Activated CD4-positive, alpha-beta memory T cell treated with anti-CD3 and anti-CD28 coated beads for 36 hours (primary cell): ENCODE measurements around the gene PDK1. TPM values are rescaled to one million over a fixed set of nuclear protein-coding genes. Genes with fewer than 3 reads are reported as not detected.
A peak's percentile ranks its signal among the peaks of the same experiment; 100 is the strongest.
"Not testable (repeated sequence)": the region's sequence is repeated elsewhere in the genome, so short reads cannot be mapped to it uniquely, and the experiment has no call there.

Source experiments
- CTCF ChIA-PET: fragments of 350-600 bp; sonication (Branson Sonifier 250); formaldehyde crosslinking; loops from one replicate; lab custom pipeline; 2021; ENCODE audit warnings: antibody characterized with exemption, inconsistent platforms; lab: Charles Lee
- POLR2A ChIA-PET: fragments of 350-600 bp; sonication (Branson Sonifier 250); formaldehyde crosslinking; loops from one replicate; lab custom pipeline; 2021; ENCODE audit warnings: antibody characterized with exemption; lab: Charles Lee
- DNase-seq: peaks from one replicate; pipeline ENCODE4 v3.0.0-alpha.2; 2020
- H3K27ac Mint-ChIP-seq: one replicate; pipeline ENCODE4 v1.8.0; 2021; ENCODE audit warnings: mixed read lengths
- H3K27me3 Mint-ChIP-seq: one replicate; pipeline ENCODE4 v1.8.0; 2021; ENCODE audit warnings: mixed read lengths
- H3K36me3 Mint-ChIP-seq: one replicate; pipeline ENCODE4 v1.8.0; 2021; ENCODE audit warnings: mixed read lengths
- H3K4me1 Mint-ChIP-seq: one replicate; pipeline ENCODE4 v1.8.0; 2021; ENCODE audit warnings: low read depth, mixed read lengths
- H3K4me3 Mint-ChIP-seq: one replicate; pipeline ENCODE4 v1.8.0; 2021; ENCODE audit warnings: mild to moderate bottlenecking, mixed read lengths
- H3K9me3 Mint-ChIP-seq: one replicate; pipeline ENCODE4 v1.8.0; 2021; ENCODE audit warnings: mixed read lengths
- intact Hi-C: fragments of 100-400 bp; cut with micrococcal nuclease; formaldehyde crosslinking; loops from one replicate; pipeline ENCODE4 v1.15.1; 2023
- total RNA-seq, 2 experiments: library from RNA; stranded (reverse); gene quantifications; one replicate each; pipeline ENCODE4 v1.2.3, GENCODE V29; 2021

Gene PDK1
- total RNA-seq = 10 to 100 TPM; 24.7 to 31.6 TPM

DNA sequence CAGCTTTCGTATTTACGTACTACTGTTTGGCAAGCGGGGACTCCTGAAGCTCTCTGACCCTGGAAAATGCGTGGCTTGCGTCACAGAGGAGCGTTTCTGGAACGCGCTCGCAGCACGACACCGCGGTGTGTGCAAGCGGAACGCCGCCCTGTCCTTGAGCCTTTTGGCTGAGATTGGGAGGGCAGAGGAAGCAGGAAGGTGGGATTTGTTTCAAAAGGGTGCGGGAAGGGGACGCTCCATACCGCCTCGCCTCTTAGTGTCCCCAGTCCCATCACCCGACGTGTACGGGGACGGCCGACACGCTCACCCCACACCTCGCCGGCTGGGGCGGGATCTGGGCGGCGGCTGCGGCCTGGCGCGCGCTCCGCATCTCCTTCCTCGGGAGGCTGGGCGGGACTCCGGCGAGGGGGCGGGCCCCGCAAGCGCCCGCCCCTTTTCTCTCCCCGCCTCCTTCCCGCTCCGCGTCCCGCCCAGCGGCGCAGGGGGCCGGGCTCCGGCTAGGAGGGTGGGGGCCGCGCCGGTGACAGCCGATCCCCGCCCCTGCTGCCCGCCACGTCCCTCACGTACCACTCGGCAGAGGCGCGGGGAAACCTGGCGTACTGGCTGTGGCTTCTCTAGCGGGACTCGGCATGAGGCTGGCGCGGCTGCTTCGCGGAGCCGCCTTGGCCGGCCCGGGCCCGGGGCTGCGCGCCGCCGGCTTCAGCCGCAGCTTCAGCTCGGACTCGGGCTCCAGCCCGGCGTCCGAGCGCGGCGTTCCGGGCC is at the start of gene PDK1:
Gene PDK1 (plus strand): TSS at position 569 of the 762 bp plus-strand sequence. CDS start 61 bp downstream, at position 630.
- POLR2A ChIA-PET = interaction anchor here (0.7 to 1.1 kb wide), 4 partner anchors 9 to 1627 kb away, joined by 3 to 5 read pairs (median 4); partner anchors contain the start of genes GORASP2 and SLC25A12
- H3K9me3 Mint-ChIP-seq = no peaks in the 10 kb centered on the region
- H3K27me3 Mint-ChIP-seq = peaks cover 6% of the 10 kb centered on the region
- DNase-seq = peak; percentile 93
- H3K4me3 Mint-ChIP-seq = peak within 1 kb of the TSS; percentile 90
- H3K27ac Mint-ChIP-seq = peak within 1 kb of the TSS; percentile 90
- H3K4me1 Mint-ChIP-seq = peaks cover 45% of the 10 kb centered on the region
- H3K36me3 Mint-ChIP-seq = peaks cover 5% of the 10 kb centered on the region
- CTCF ChIA-PET = interaction anchor here (0.6 to 1.0 kb wide), 3 partner anchors 14 to 711 kb away, joined by 3 to 4 read pairs (median 3); no protein-coding TSS in a partner anchor
- intact Hi-C loops = loop anchor here (2.0 to 10.0 kb wide), 6 partner anchors 61 to 868 kb away; partner anchors contain the start of genes DLX2, DYNC1I2, HAT1 and ITGA6

DNA sequence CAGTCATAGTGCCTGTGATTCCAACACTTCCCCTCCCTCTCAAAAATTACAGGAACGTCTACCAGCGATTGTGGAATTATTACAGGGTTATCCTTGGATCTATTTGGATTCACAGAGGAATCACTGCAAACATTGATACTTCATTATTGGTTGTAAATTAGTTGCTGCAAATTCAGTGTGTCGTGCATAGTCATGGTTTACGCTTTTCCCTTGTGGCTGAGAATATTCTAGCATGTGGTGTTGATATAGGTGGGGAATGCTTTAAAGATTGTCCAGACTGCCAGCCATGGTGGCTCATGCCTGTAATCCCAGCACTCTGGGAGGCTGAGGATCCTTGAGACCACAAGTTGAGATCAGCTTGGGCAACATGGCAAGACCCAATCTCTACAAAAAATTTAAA is 48.7 kb upstream of the PDK1 start:
- Mint-ChIP-seq H3K27ac (no peak overlapping the region), H3K4me1 (peaks cover 11% of the 10 kb centered on the region), H3K4me3 (no peak overlapping the region), H3K27me3 (no peaks in the 10 kb centered on the region), H3K36me3 (peaks cover 23% of the 10 kb centered on the region), H3K9me3 (peaks cover 11% of the 10 kb centered on the region)
- intact Hi-C loops = no loop called here
- ChIA-PET CTCF (no interaction called here), POLR2A (no interaction called here)
- DNase-seq = no peak

DNA sequence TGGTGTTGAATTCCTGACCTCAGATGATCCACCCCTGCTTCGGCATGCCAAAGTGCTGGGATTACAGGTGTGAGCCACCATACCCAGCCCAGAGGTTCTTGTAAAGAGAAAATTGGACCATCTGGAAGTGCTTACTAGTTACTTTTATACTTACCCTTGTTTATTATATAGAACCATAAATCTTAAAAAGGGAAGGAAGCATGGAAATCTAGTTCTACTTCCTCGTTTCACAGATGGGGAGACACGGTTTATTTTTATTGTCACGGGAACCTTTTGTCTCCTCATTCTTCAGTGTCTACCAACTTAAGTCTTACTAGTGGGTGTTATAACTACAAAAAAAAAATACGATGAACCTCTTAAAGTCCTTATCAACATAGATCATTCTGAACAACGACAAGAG is 45.8 kb upstream of the PDK1 start:
- Mint-ChIP-seq H3K4me3 (no peak overlapping the region), H3K27me3 (no peaks in the 10 kb centered on the region), H3K27ac (no peak overlapping the region), H3K36me3 (peaks cover 32% of the 10 kb centered on the region), H3K4me1 (peaks cover 11% of the 10 kb centered on the region), H3K9me3 (peaks cover 34% of the 10 kb centered on the region)
- POLR2A ChIA-PET = no interaction called here
- CTCF ChIA-PET = no interaction called here
- DNase-seq = no peak
- intact Hi-C loops = no loop called here

DNA sequence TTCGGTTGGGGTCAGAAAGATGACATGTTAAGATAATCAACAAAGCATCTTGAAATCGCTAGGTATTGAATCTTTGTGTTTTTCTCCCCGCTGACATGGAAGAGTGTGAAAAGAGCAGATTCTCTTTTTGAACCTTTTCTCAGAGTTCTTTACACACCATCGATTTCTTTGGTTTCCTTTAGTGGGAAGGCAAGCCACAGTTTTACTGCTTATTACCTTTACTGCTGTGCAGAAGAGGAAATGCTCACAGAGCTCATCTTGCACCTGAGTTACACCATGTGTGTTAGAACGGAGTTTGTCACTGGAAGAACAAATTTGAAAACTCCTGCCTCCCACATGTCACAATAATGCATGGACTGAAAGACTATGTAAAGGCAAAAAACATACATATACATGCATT is 45.3 kb upstream of the PDK1 start:
- Mint-ChIP-seq H3K36me3 (peaks cover 28% of the 10 kb centered on the region), H3K4me1 (peaks cover 11% of the 10 kb centered on the region), H3K4me3 (no peak overlapping the region), H3K9me3 (peaks cover 38% of the 10 kb centered on the region), H3K27ac (no peak overlapping the region), H3K27me3 (no peaks in the 10 kb centered on the region)
- intact Hi-C loops = no loop called here
- CTCF ChIA-PET = no interaction called here
- POLR2A ChIA-PET = no interaction called here
- DNase-seq = no peak

DNA sequence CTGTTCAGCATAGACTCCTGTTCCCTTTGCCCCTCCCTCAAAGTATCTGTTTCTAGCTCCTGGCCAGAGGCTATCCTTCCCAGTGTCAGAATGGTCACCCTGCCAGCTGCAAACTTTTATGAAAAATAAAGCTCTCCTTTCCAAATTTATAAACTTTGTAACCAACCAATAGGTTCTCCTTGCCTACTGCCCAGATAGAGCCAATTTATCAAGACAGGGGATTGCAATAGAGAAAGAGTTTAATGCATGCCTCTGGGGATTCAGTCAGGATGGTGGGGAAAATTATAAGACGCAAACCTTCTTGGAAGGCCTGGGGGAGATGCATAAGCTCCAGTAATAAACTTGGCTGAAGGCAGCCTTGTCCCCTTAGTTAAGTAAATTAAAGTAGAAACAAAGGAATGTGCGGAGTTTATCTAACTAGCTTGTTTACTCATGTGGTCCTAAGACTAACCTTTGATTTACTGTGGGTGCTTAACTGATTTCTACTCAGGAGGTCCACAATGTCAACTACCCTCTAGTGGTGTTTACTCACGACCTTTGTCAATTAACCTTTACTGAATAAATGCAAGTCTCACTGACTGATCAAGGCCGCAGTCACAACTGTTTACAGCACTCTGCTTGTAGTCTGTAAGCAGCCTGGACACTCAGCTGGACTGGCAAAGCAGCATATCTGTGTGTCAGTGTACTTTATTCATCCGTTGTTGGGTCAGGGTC is 42.9 kb upstream of the PDK1 start:
- POLR2A ChIA-PET = no interaction called here
- H3K4me1 Mint-ChIP-seq = peaks cover 11% of the 10 kb centered on the region
- no peak for DNase-seq
- H3K9me3 Mint-ChIP-seq = peaks cover 41% of the 10 kb centered on the region
- no peaks in the 10 kb centered on the region for H3K27me3 Mint-ChIP-seq
- no peak overlapping the region for H3K4me3 Mint-ChIP-seq
- intact Hi-C loops = no loop called here
- CTCF ChIA-PET = no interaction called here
- H3K36me3 Mint-ChIP-seq = peaks cover 28% of the 10 kb centered on the region
- no peak overlapping the region for H3K27ac Mint-ChIP-seq

DNA sequence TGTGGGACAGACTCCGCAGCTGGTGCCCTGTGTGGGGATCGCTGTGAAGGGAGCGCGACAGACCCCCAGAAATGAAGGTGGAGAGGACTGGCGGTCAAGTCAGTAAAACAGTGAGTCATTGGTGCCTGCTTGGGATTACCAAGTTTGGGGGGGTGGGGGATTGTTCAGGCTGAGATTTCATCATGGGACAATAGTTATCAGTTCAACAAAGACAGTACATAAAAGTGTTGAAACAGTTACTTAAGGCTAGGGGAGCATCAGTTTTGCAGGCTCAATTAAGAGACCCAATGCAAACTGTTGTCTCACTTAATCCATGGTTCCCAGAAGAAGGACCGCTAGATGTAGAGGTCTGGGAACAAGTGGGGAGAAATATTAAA is 42.4 kb upstream of the PDK1 start:
- intact Hi-C loops = no loop called here
- Mint-ChIP-seq H3K27ac (no peak overlapping the region), H3K9me3 (peaks cover 41% of the 10 kb centered on the region), H3K4me1 (peaks cover 11% of the 10 kb centered on the region), H3K36me3 (peaks cover 28% of the 10 kb centered on the region), H3K27me3 (no peaks in the 10 kb centered on the region), H3K4me3 (no peak overlapping the region)
- CTCF ChIA-PET = no interaction called here
- no peak for DNase-seq
- POLR2A ChIA-PET = no interaction called here

DNA sequence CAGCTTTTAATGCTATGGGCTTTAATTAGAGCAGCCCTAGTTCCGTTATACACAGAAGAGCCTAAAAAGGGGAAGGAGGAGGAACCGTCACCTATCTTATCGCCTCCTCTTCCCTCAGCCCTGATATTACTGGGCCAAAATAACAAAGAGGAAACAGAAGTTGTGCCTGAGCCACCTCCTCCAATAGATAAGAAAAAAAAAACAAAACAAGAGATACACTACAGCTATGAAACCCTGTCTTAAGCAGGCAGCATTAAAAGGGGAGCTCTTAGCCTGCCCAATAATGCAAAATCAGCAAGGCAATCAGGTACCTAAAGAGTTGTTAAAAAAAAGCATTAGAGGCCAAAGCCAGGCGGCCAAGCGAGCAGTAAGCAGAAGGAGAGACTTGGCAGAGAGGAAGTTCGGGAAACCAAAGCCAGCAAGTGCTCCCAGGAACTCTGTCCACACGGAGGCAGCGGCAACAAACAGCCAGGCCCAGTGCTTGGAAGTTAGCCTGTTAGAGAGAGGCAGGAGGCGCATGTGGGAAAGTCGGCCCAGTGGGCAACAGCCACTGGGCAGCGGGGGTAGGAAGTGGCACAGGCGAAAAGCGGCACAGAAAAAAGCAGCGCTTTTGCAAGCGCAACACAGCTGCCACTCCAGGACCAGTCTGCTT is 41.8 kb upstream of the PDK1 start:
- intact Hi-C loops = no loop called here
- no peak for DNase-seq
- ChIA-PET CTCF (interaction anchor here (0.5 kb wide), 1 partner anchor 54 kb away, joined by 3 read pairs; no protein-coding TSS in a partner anchor), POLR2A (no interaction called here)
- Mint-ChIP-seq H3K4me3 (no peak overlapping the region), H3K27me3 (no peaks in the 10 kb centered on the region), H3K4me1 (peaks cover 11% of the 10 kb centered on the region), H3K36me3 (peaks cover 28% of the 10 kb centered on the region), H3K27ac (no peak overlapping the region), H3K9me3 (peaks cover 46% of the 10 kb centered on the region)

DNA sequence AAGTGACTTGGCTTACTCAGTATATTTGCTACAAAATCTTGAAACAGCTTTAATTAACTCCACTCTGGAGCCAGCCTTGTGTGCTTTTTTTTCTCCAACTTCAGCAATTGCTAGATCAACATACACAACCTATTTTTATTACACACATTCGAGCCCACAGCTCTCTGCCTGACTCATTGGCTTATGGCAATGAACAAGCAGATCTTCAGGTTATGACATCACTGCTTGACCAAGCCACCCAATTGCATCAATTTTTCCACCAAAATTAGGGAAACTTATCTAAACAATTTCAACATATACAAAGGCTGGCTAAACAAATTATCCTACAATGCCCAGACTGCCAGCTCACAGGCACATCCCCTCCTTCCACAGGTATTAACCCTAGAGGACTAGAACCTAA is 39.6 kb upstream of the PDK1 start:
- intact Hi-C loops = no loop called here
- Mint-ChIP-seq H3K4me1 (peaks cover under 1% of the 10 kb centered on the region), H3K27ac (no peak overlapping the region), H3K36me3 (peaks cover 24% of the 10 kb centered on the region), H3K9me3 (peaks cover 59% of the 10 kb centered on the region), H3K4me3 (no peak overlapping the region), H3K27me3 (no peaks in the 10 kb centered on the region)
- CTCF ChIA-PET = no interaction called here
- DNase-seq = no peak
- POLR2A ChIA-PET = no interaction called here

DNA sequence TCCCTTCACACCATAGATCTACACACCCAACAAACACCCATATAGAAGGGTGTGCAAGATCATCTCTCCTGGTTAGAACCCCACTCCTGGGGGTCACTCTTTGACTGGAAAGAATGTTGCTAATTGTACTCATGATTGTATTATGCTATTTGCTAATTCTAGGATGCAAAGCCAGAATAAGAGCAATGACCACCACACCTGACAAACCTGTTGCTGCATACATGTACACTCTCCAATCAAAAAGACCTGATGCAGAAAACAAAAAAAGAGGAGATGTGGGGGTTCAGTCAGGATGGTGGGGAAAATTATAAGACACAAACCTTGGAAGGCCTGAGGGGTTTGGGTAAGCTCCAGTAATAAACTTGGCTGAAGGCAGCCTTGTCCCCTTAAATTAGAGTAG is 36.9 kb upstream of the PDK1 start:
- intact Hi-C loops = no loop called here
- Mint-ChIP-seq H3K4me1 (no peaks in the 10 kb centered on the region), H3K36me3 (peaks cover 5% of the 10 kb centered on the region), H3K27me3 (no peaks in the 10 kb centered on the region), H3K27ac (no peak overlapping the region), H3K9me3 (peaks cover 36% of the 10 kb centered on the region), H3K4me3 (no peak overlapping the region)
- DNase-seq = no peak
- CTCF ChIA-PET = no interaction called here
- POLR2A ChIA-PET = no interaction called here

DNA sequence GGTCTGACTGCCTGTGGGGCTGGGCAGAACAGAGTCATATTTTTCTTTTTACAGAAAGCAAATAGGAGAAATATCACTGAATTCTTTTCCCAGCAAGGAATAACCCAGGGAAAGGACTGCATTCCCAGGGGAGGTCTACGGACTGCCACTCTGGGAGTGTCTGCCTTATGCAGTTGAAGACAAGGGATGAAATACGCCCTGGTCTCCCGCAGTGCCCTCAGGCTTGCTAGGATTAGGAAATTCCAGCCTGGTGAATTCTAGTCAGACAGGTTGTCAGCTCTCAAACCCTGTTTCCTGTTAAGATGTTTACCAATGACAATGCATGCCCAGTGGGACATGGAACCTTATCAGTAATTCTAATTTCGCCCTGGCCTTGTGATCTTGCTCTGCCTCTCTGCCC is 30.3 kb upstream of the PDK1 start:
- DNase-seq = no peak
- POLR2A ChIA-PET = no interaction called here
- intact Hi-C loops = no loop called here
- H3K4me1 Mint-ChIP-seq = no peaks in the 10 kb centered on the region
- CTCF ChIA-PET = no interaction called here
- no peak overlapping the region for H3K27ac Mint-ChIP-seq
- peaks cover 55% of the 10 kb centered on the region for H3K9me3 Mint-ChIP-seq
- H3K36me3 Mint-ChIP-seq = peaks cover 20% of the 10 kb centered on the region
- no peak overlapping the region for H3K4me3 Mint-ChIP-seq
- no peaks in the 10 kb centered on the region for H3K27me3 Mint-ChIP-seq

DNA sequence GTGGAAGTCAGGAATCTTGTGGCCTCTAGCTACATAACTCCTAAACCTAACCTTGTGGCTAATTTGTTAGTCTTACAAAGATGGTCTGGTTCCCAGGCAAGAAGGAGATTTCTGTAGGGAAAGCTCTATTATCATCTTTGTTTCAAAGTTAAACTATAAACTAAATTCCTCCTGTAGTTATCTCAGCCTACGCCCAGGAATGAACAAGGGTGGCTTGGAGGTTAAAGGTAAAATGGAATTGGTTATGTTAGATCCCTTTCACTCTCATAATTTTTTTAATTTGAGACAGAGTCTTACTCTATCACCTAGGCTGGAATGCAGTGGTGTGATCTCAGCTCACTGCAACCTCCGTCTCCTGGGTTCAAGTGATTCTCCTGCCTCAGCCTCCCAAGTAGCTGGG is 24.6 kb upstream of the PDK1 start:
- Mint-ChIP-seq H3K27ac (no peak overlapping the region), H3K36me3 (peaks cover 38% of the 10 kb centered on the region), H3K9me3 (peaks cover 66% of the 10 kb centered on the region), H3K4me1 (no peaks in the 10 kb centered on the region), H3K4me3 (no peak overlapping the region), H3K27me3 (no peaks in the 10 kb centered on the region)
- no peak for DNase-seq
- ChIA-PET CTCF (no interaction called here), POLR2A (no interaction called here)
- intact Hi-C loops = no loop called here

DNA sequence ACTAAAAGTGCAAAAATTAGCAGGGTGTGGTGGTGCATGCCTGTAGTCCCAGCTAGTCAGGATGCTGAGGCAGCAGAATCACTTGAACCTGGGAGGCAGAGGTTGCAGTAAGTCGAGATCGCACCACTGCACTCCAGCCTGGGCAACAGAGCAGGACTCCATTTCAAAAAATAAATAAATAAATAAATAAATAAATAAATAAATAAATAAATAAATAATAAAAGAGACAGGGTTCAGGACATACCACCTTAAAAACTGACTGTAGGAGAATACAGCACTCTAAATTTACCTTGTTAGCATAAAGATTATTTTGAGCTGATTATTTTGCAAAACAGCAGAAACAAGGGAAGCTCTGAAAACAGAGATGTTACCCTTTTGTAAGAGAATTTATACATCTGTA is 23.4 kb upstream of the PDK1 start:
- peaks cover 42% of the 10 kb centered on the region for H3K36me3 Mint-ChIP-seq
- H3K4me3 Mint-ChIP-seq, CTCF ChIA-PET, POLR2A ChIA-PET, H3K4me1 Mint-ChIP-seq, H3K27ac Mint-ChIP-seq, DNase-seq, H3K27me3 Mint-ChIP-seq, intact Hi-C loops: not testable (repeated sequence)
- peaks cover 54% of the 10 kb centered on the region for H3K9me3 Mint-ChIP-seq
